Loucy (cell line): Measurements from ENCODE around the gene ACADS.

Source experiments
- H2AFZ ChIP-seq: fragments of 200-600 bp; sonication (generic); 2 replicates; pipeline ENCODE4 v1.6.0; 2016; ENCODE audit warnings: antibody characterized with exemption, mild to moderate bottlenecking, low read length, moderate library complexity
- H3F3A ChIP-seq: fragments of 200-600 bp; 2 replicates; pipeline ENCODE4 v1.6.0; 2016; ENCODE audit warnings: antibody characterized with exemption, low read depth, mild to moderate bottlenecking
- H3K27me3 ChIP-seq: fragments of 200-600 bp; sonication (generic); 2 replicates; pipeline ENCODE4 v1.6.1; 2014; ENCODE audit warnings: low read length, mild to moderate bottlenecking; ENCODE audit not compliant: insufficient read depth, poor library complexity, severe bottlenecking
- H3K36me3 ChIP-seq: fragments of 200-600 bp; sonication (generic); 2 replicates; pipeline ENCODE4 v1.6.1; 2016; ENCODE audit warnings: low read length; ENCODE audit not compliant: insufficient read depth
- H3K4me1 ChIP-seq: fragments of 200-600 bp; sonication (generic); 2 replicates; pipeline ENCODE4 v1.5.1; 2014; ENCODE audit warnings: low read length, mild to moderate bottlenecking; ENCODE audit not compliant: insufficient read depth, poor library complexity, severe bottlenecking
- H3K4me2 ChIP-seq: fragments of 200-600 bp; sonication (generic); 2 replicates; pipeline ENCODE4 v1.6.0; 2014; ENCODE audit warnings: antibody characterized with exemption, low read length, low read depth, mild to moderate bottlenecking; ENCODE audit not compliant: poor library complexity, severe bottlenecking
- H3K4me3 ChIP-seq: fragments of 200-600 bp; sonication (generic); 2 replicates; pipeline ENCODE4 v1.5.1; 2014; ENCODE audit warnings: low read length, mild to moderate bottlenecking, mixed read lengths; ENCODE audit not compliant: poor library complexity, severe bottlenecking
- H3K79me2 ChIP-seq: fragments of 200-600 bp; sonication (generic); 2 replicates; pipeline ENCODE4 v1.6.1; 2014; ENCODE audit warnings: low read length; ENCODE audit not compliant: insufficient read depth
- H3K9ac ChIP-seq: fragments of 200-600 bp; sonication (generic); 2 replicates; pipeline ENCODE4 v1.6.0; 2014; ENCODE audit warnings: mild to moderate bottlenecking, low read depth, low read length, moderate library complexity; ENCODE audit not compliant: poor library complexity, severe bottlenecking
- H3K9me2 ChIP-seq: fragments of 200-600 bp; sonication (generic); replicated peaks from 2 replicates; pipeline ENCODE4 v1.6.1; 2016; ENCODE audit warnings: low read depth, low read length, mixed read lengths
- H3K9me3 ChIP-seq: fragments of 200-600 bp; sonication (generic); 2 replicates; pipeline ENCODE4 v1.6.1; 2014; ENCODE audit warnings: mild to moderate bottlenecking, antibody characterized with exemption, low read length, low read depth; ENCODE audit not compliant: insufficient read depth
- H4K20me1 ChIP-seq: fragments of 200-600 bp; sonication (generic); 2 replicates; pipeline ENCODE4 v1.6.0; 2014; ENCODE audit warnings: antibody characterized with exemption, low read length, mild to moderate bottlenecking; ENCODE audit not compliant: insufficient read depth, poor library complexity, severe bottlenecking
- CTCF ChIP-seq: fragments of 200-600 bp; sonication (generic); conservative IDR thresholded peaks from 2 replicates; pipeline ENCODE4 v1.5.1; 2014; ENCODE audit warnings: mild to moderate bottlenecking, antibody characterized with exemption, low read length
- EZH2phosphoT487 ChIP-seq: fragments of 200-600 bp; IDR thresholded peaks from 2 replicates; pipeline ENCODE4 v1.6.1; 2018; ENCODE audit warnings: antibody characterized with exemption, mild to moderate bottlenecking, moderate library complexity, borderline replicate concordance

Gene ACADS

DNA sequence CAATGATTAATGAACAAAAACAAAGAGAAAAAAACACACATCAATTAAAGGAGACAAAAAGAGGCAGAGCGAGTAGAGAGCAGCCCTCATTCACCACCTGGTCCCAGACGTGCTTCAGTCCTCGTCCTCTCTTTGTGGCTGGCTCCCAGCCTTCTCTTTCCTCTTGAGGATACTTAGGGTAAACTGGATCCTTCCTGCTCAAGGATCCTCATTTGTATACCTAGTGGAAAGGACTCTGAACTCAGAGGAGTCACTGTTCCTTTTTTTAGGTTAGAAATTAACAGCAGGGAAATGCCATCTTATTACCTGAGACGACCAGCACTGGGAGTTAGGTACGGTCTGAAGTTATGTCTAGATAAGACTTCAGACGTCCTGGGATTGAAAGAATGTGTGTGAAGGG is 29.0 kb upstream of the ACADS start:
- Histone ChIP-seq H3K9me3 (no peaks in the 10 kb centered on the region), H4K20me1 (peaks cover 33% of the 10 kb centered on the region), H3K9ac (no peak overlapping the region), H3K4me3 (no peak overlapping the region), H3F3A (no peaks in the 10 kb centered on the region), H2AFZ (no peak overlapping the region), H3K4me2 (no peak overlapping the region), H3K27me3 (no peaks in the 10 kb centered on the region), H3K79me2 (peaks cover 38% of the 10 kb centered on the region), H3K9me2 (no peaks in the 10 kb centered on the region), H3K4me1 (peaks cover 26% of the 10 kb centered on the region), H3K36me3 (peaks cover 88% of the 10 kb centered on the region)
- no peak for TF ChIP-seq CTCF
- no peak for TF ChIP-seq EZH2phosphoT487

- Histone ChIP-seq H3K9ac (no peak overlapping the region), H3K9me2 (no peaks in the 10 kb centered on the region), H3K9me3 (no peaks in the 10 kb centered on the region), H2AFZ (no peak overlapping the region), H3K4me1 (peaks cover 20% of the 10 kb centered on the region), H3K36me3 (peaks cover 94% of the 10 kb centered on the region), H3F3A (no peaks in the 10 kb centered on the region), H3K4me2 (no peak overlapping the region), H4K20me1 (peaks cover 26% of the 10 kb centered on the region), H3K4me3 (no peak overlapping the region), H3K79me2 (peaks cover 31% of the 10 kb centered on the region), H3K27me3 (no peaks in the 10 kb centered on the region)
- TF ChIP-seq EZH2phosphoT487 (no peak), CTCF (no peak)
Observed at GRCh38 chr12:120697344-120697743, 28.3 kb upstream of the ACADS start.

GRCh38 chr12:120698665-120699064 is 27.0 kb upstream of the ACADS start:
- Histone ChIP-seq H3K36me3 (peaks cover 99% of the 10 kb centered on the region), H3K9me3 (no peaks in the 10 kb centered on the region), H4K20me1 (peaks cover 13% of the 10 kb centered on the region), H3K9ac (no peak overlapping the region), H2AFZ (no peak overlapping the region), H3F3A (no peaks in the 10 kb centered on the region), H3K79me2 (peaks cover 17% of the 10 kb centered on the region; the same call in 1 of the 2 replicates), H3K4me1 (peaks cover 8% of the 10 kb centered on the region), H3K9me2 (no peaks in the 10 kb centered on the region), H3K4me2 (no peak overlapping the region), H3K27me3 (no peaks in the 10 kb centered on the region), H3K4me3 (no peak overlapping the region)
- no peak for TF ChIP-seq EZH2phosphoT487
- no peak for TF ChIP-seq CTCF
